Stimulated activated memory B cell treated with anti-CD40 and anti-IgM and Interleukin-4, amounts not matched to agents 10 μg/mL and 1 μg/mL and 100 μg/mL, for 72 hours (primary cell): ENCODE data around the gene SLC4A5.

ENCODE experiments used
- ATAC-seq: fragments of 150-1000 bp; cut with Tn5 transposase; 2 replicates; pipeline ENCODE4 v1.10.0; 2021
- H3K27ac Mint-ChIP-seq: one replicate; pipeline ENCODE4 v1.8.0; 2022; ENCODE audit warnings: mild to moderate bottlenecking, mixed read lengths
- H3K27me3 Mint-ChIP-seq: one replicate; pipeline ENCODE4 v1.8.0; 2022; ENCODE audit warnings: mixed read lengths
- H3K36me3 Mint-ChIP-seq: one replicate; pipeline ENCODE4 v1.8.0; 2022; ENCODE audit warnings: mixed read lengths
- H3K4me1 Mint-ChIP-seq: one replicate; pipeline ENCODE4 v1.8.0; 2022; ENCODE audit warnings: mixed read lengths
- H3K4me3 Mint-ChIP-seq: one replicate; pipeline ENCODE4 v1.8.0; 2022; ENCODE audit warnings: mild to moderate bottlenecking, moderate library complexity, mixed read lengths
- H3K9me3 Mint-ChIP-seq: one replicate; pipeline ENCODE4 v1.8.0; 2022; ENCODE audit warnings: mixed read lengths

SLC4A5 gene

GRCh38 chr2:74278694-74279093, 64.5 kb downstream of the SLC4A5 start:
- Mint-ChIP-seq H3K27me3 (no peaks in the 10 kb centered on the region), H3K4me1 (peaks cover 13% of the 10 kb centered on the region), H3K9me3 (no peaks in the 10 kb centered on the region), H3K36me3 (peaks cover 22% of the 10 kb centered on the region), H3K4me3 (no peak overlapping the region), H3K27ac (no peak overlapping the region)
- ATAC-seq: no peak

DNA sequence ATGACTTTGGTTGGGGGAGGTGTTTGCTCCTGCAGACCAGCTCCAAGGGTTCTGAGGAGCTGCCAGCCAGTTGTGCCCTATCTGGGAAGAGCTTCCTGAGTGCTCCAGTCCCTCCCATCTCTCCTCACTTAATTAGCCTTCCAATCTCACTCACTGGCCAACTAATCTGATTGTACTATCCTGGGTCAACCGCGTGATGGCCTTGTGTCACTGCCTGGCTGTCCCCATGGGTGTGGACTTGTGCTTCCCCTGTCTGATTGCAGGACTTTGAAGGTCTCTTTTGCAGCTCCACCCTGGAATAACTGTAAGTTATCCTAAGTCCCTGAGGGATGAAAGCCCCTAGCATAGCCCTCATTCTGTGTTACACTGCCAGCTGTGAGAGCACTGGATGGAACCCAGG, 65.0 kb downstream of the SLC4A5 start:
- no peak for ATAC-seq
- Mint-ChIP-seq H3K9me3 (no peaks in the 10 kb centered on the region), H3K4me3 (no peak overlapping the region), H3K36me3 (peaks cover 19% of the 10 kb centered on the region), H3K4me1 (peaks cover 13% of the 10 kb centered on the region), H3K27ac (no peak overlapping the region), H3K27me3 (no peaks in the 10 kb centered on the region)

GRCh38 chr2:74275228-74275627, 68.0 kb downstream of the SLC4A5 start:
- Mint-ChIP-seq H3K4me3 (no peak overlapping the region), H3K27me3 (no peaks in the 10 kb centered on the region), H3K27ac (peak overlapping the region; percentile 29)

GRCh38 chr2:74269667-74270066, 73.5 kb downstream of the SLC4A5 start:
- no peak overlapping the region for H3K4me3 Mint-ChIP-seq
- H3K36me3 Mint-ChIP-seq: peaks cover 7% of the 10 kb centered on the region
- H3K27me3 Mint-ChIP-seq: no peaks in the 10 kb centered on the region
- no peak for ATAC-seq
- no peak overlapping the region for H3K27ac Mint-ChIP-seq
- no peaks in the 10 kb centered on the region for H3K9me3 Mint-ChIP-seq
- H3K4me1 Mint-ChIP-seq: peaks cover under 1% of the 10 kb centered on the region

More at GRCh38 chr2:74275228-74275627, 68.0 kb downstream of the SLC4A5 start:
- Mint-ChIP-seq H3K36me3 (peaks cover 5% of the 10 kb centered on the region), H3K4me1 (peaks cover 13% of the 10 kb centered on the region), H3K9me3 (no peaks in the 10 kb centered on the region)
- no peak for ATAC-seq

GRCh38 chr2:74267068-74267467, 76.1 kb downstream of the SLC4A5 start:
- ATAC-seq: no peak
- Mint-ChIP-seq H3K27ac (no peak overlapping the region), H3K9me3 (no peaks in the 10 kb centered on the region), H3K27me3 (no peaks in the 10 kb centered on the region), H3K4me3 (no peak overlapping the region), H3K4me1 (no peaks in the 10 kb centered on the region), H3K36me3 (peaks cover 9% of the 10 kb centered on the region)

- ATAC-seq: no peak
- Mint-ChIP-seq H3K4me3 (no peak overlapping the region), H3K27me3 (no peaks in the 10 kb centered on the region), H3K36me3 (peaks cover 16% of the 10 kb centered on the region), H3K9me3 (no peaks in the 10 kb centered on the region), H3K27ac (no peak overlapping the region), H3K4me1 (no peaks in the 10 kb centered on the region)
These were observed 78.9 kb downstream of the SLC4A5 start for GRCh38 chr2:74264281-74264680.

GRCh38 chr2:74262681-74263080, 80.5 kb downstream of the SLC4A5 start:
- ATAC-seq: no peak
- H3K27ac Mint-ChIP-seq: no peak overlapping the region
- no peaks in the 10 kb centered on the region for H3K4me1 Mint-ChIP-seq
- H3K4me3 Mint-ChIP-seq: no peak overlapping the region
- no peaks in the 10 kb centered on the region for H3K9me3 Mint-ChIP-seq
- H3K36me3 Mint-ChIP-seq: peaks cover 16% of the 10 kb centered on the region
- H3K27me3 Mint-ChIP-seq: no peaks in the 10 kb centered on the region

DNA sequence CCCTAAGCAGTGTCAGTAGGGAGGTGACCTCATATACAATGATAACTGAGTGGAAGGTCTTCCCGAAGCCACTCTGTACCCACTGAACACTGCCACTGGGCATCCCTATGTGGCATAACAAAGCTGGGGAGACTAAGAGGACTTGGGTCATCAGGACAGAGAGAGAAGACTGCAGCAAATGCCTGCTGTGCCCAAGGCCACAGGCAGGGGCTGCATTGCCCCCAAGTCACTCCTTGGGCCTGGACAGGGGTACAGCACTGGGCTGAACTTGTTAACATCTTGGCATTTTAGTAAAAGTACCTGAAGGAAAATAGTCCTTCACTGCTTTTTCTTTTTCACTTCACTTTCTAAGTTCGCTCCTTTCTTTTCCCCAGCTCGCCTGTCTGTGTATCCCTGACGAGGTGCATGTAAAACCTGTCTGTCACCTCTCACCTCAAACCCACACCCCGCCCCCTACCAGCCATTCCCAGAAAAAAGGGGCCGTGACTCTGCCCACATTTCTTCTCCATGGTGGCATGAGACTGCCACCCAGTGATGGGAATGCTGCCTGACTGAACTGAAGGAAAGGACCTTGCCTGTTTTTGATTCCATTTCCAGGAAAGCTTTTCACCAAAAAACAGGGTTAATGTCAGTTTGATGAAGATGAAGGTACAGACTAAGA, 81.9 kb downstream of the SLC4A5 start:
- no peak overlapping the region for H3K27ac Mint-ChIP-seq
- H3K4me3 Mint-ChIP-seq: no peak overlapping the region
- H3K27me3 Mint-ChIP-seq: no peaks in the 10 kb centered on the region
- no peaks in the 10 kb centered on the region for H3K4me1 Mint-ChIP-seq
- no peak for ATAC-seq
- no peaks in the 10 kb centered on the region for H3K9me3 Mint-ChIP-seq
- H3K36me3 Mint-ChIP-seq: peaks cover 16% of the 10 kb centered on the region

DNA sequence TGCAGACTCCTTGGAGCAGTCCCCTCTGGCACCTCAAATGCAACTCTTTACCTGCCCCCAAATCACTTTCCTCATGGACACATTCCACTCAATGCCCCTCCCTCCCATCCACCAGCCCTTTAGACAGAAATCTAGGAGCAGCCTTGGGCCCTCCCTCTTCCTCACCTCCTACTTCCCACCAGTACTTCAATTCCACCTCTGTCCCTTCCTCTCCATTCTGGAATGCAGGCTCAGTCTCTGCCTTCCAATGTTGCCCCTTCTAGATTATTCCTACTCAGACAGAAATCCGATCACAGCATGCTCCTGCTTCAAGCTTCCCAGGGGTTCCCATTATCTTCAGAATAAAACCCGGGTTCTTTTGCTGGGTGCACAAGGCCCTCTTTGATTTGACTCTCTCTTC, 82.7 kb downstream of the SLC4A5 start:
- Mint-ChIP-seq H3K4me1 (no peaks in the 10 kb centered on the region), H3K27me3 (no peaks in the 10 kb centered on the region), H3K27ac (no peak overlapping the region), H3K36me3 (peaks cover 16% of the 10 kb centered on the region), H3K9me3 (no peaks in the 10 kb centered on the region), H3K4me3 (no peak overlapping the region)
- ATAC-seq: no peak

GRCh38 chr2:74259733-74260132, 83.5 kb downstream of the SLC4A5 start:
- H3K9me3 Mint-ChIP-seq: no peaks in the 10 kb centered on the region
- no peaks in the 10 kb centered on the region for H3K27me3 Mint-ChIP-seq
- H3K4me1 Mint-ChIP-seq: no peaks in the 10 kb centered on the region
- H3K36me3 Mint-ChIP-seq: peaks cover 10% of the 10 kb centered on the region
- H3K27ac Mint-ChIP-seq: no peak overlapping the region
- H3K4me3 Mint-ChIP-seq: no peak overlapping the region
- ATAC-seq: no peak

GRCh38 chr2:74259191-74259590, 84.0 kb downstream of the SLC4A5 start:
- H3K4me1 Mint-ChIP-seq: no peaks in the 10 kb centered on the region
- no peak for ATAC-seq
- H3K27ac Mint-ChIP-seq: no peak overlapping the region
- no peaks in the 10 kb centered on the region for H3K9me3 Mint-ChIP-seq
- no peaks in the 10 kb centered on the region for H3K27me3 Mint-ChIP-seq
- H3K36me3 Mint-ChIP-seq: peaks cover 8% of the 10 kb centered on the region
- H3K4me3 Mint-ChIP-seq: no peak overlapping the region

DNA sequence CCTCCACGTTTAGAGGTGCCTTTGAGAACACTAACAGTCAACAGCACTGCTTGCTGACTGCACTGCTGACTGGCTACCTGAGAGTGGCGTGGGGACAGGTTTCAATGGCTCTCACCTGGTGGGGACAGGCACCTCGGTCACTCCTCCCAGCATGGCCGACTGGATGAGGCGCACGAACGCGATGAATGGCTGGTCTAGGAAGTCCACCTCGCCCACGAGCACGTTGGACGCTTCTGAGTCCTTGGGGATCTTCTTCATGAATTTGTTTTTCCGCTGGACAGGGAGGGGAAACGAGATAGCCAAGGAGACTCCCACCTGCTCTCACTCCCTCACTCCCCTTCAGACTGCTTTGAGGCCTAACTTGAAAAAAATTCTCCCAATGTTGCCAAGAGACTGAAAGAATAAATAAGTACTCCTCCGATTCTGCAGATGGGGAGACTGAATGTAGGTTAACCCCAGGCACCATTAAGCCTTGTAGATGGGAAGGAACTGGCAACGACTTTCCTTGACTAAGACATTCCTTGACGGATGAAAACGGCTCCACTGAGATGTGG, 87.5 kb downstream of the SLC4A5 start:
- no peaks in the 10 kb centered on the region for H3K27me3 Mint-ChIP-seq

GRCh38 chr2:74253971-74254310, 89.3 kb downstream of the SLC4A5 start:
- H3K27ac Mint-ChIP-seq: no peak overlapping the region
- no peak for ATAC-seq
- no peaks in the 10 kb centered on the region for H3K36me3 Mint-ChIP-seq
- H3K4me3 Mint-ChIP-seq: no peak overlapping the region
- peaks cover 4% of the 10 kb centered on the region for H3K4me1 Mint-ChIP-seq
- H3K9me3 Mint-ChIP-seq: no peaks in the 10 kb centered on the region
- no peaks in the 10 kb centered on the region for H3K27me3 Mint-ChIP-seq

More for the DNA sequence above, 87.5 kb downstream of the SLC4A5 start:
- H3K9me3 Mint-ChIP-seq: no peaks in the 10 kb centered on the region
- H3K27ac Mint-ChIP-seq: no peak overlapping the region
- no peak for ATAC-seq
- no peaks in the 10 kb centered on the region for H3K4me1 Mint-ChIP-seq
- H3K36me3 Mint-ChIP-seq: peaks cover 7% of the 10 kb centered on the region
- no peak overlapping the region for H3K4me3 Mint-ChIP-seq

DNA sequence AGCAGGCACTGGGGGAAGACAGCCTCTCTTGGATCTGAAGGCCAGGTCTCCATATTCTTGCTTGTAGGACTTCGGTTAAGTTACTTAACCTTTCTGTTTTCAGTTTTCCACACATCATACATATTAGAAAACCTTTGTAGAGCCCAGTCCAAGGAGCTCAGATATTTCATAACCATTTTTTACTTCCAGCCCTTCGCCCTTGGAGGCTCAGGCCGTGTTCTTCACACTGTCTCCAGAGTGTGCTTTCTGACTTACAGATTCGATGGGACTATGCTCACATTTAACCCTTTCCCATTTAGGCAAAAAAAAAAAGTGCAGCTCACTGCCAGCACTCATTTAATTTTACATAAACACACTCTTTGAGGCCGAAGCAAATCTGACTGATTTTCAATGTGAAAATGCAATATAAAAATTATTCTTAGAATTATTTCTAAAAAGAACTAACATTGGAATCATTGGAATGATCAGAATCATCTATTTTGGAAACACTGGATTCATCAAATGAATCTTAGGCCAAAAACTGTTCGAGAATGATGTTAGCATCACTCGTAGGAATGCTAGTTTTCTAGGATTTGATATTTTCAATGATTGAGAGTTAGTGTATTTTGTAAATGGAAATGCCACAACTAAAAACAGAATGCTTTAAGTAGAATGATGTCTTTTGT, 89.8 kb downstream of the SLC4A5 start:
- H3K36me3 Mint-ChIP-seq: no peaks in the 10 kb centered on the region
- no peak overlapping the region for H3K27ac Mint-ChIP-seq
- H3K4me3 Mint-ChIP-seq: no peak overlapping the region
- H3K4me1 Mint-ChIP-seq: peaks cover 4% of the 10 kb centered on the region
- H3K9me3 Mint-ChIP-seq: no peaks in the 10 kb centered on the region
- ATAC-seq: no peak
- H3K27me3 Mint-ChIP-seq: no peaks in the 10 kb centered on the region

- H3K27me3 Mint-ChIP-seq: no peaks in the 10 kb centered on the region
- no peak overlapping the region for H3K4me3 Mint-ChIP-seq
- H3K27ac Mint-ChIP-seq: no peak overlapping the region
- peaks cover 4% of the 10 kb centered on the region for H3K4me1 Mint-ChIP-seq
- no peak for ATAC-seq
- H3K36me3 Mint-ChIP-seq: no peaks in the 10 kb centered on the region
- H3K9me3 Mint-ChIP-seq: no peaks in the 10 kb centered on the region
These were observed 90.4 kb downstream of the SLC4A5 start for GRCh38 chr2:74252862-74253261.

GRCh38 chr2:74252036-74252435, 91.2 kb downstream of the SLC4A5 start:
- Mint-ChIP-seq H3K9me3 (no peaks in the 10 kb centered on the region), H3K27me3 (no peaks in the 10 kb centered on the region), H3K4me3 (no peak overlapping the region), H3K27ac (no peak overlapping the region), H3K36me3 (peaks cover under 1% of the 10 kb centered on the region), H3K4me1 (peaks cover 4% of the 10 kb centered on the region)
- no peak for ATAC-seq
